HG02798 (cell line): ENCODE data around the gene LHFPL3.
"Not testable (repeated sequence)": the region's sequence is repeated elsewhere in the genome, so short reads cannot be mapped to it uniquely, and the experiment has no call there.

Experiments used
- ATAC-seq: cut with Tn5 transposase; IDR thresholded peaks from one replicate; pipeline ENCODE4 v1.9.1; 2021; ENCODE audit warnings: mild to moderate bottlenecking; ENCODE audit not compliant: unreplicated experiment, poor library complexity

LHFPL3 gene

GRCh38 chr7:104563350-104563901 is 235.0 kb downstream of the LHFPL3 start:
- ATAC-seq: not testable (repeated sequence)

- ATAC-seq: no peak
These were observed 241.3 kb downstream of the LHFPL3 start for GRCh38 chr7:104569751-104570150.

- ATAC-seq: no peak
These were observed 244.2 kb downstream of the LHFPL3 start for GRCh38 chr7:104572554-104572953.

DNA sequence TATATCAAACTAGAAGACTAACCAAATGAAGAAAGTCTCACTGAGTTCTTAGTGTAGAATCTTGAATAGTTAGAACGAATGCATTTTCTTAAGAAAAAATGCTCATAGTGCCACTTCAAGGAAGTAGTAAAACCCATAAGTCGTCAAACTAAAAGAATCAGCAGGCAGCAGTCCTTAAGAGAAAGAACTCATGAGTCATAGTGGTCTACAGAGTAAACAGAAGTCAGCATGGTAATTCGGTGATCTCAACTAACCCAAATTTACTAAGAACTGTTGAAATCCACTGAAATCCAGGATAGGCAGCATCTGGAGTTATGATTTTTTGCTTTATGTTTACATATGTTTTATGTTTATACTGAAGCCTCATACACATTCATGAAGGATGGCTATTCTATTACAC is 256.2 kb downstream of the LHFPL3 start:
- no peak for ATAC-seq

GRCh38 chr7:104595591-104595990 is 267.2 kb downstream of the LHFPL3 start:
- ATAC-seq: not testable (repeated sequence)

DNA sequence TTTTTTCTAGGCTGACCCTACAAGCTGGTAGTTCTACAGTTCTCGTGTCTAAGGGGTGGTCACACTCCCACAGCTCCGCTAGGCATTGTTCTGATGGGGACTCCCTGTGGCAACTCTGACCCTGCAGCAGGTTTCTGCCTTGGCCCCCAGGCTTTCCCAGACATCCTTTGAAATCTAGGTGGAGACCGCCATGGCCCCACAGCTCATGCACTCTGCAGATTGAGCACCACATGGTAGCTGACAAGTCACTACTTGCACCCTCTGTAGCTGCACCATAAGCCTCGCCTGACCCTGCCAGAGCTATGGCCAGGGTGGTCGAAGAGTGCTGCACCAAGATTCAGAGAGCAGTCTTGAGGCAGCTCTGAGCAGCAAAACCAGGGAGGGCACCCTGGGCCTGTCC is 275.6 kb downstream of the LHFPL3 start:
- ATAC-seq: no peak

GRCh38 chr7:104604706-104605105 is 276.3 kb downstream of the LHFPL3 start:
- no peak for ATAC-seq

DNA sequence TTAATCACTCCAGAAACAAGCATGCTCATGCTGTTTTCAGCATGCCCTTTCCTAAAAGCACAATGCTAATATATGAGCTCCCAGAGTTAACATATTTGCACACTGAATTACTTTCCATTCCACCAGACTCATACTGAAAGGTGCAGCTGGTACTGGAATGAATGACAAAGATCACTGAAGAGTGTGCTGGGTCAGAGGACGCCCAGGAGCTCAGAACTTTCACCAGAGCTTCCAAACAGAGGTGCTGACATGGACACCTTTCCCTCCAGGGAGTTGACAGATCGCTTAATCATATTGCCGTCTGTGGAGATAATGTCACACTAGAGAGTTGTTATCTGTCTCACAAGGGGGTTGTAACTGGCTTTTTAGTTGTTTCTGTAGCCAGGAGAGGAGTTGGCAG is 292.9 kb downstream of the LHFPL3 start:
- no peak for ATAC-seq

- ATAC-seq: no peak
These were observed 297.6 kb downstream of the LHFPL3 start for GRCh38 chr7:104625956-104626355.

- ATAC-seq: no peak
These were observed 299.1 kb downstream of the LHFPL3 start for GRCh38 chr7:104627516-104627915.

DNA sequence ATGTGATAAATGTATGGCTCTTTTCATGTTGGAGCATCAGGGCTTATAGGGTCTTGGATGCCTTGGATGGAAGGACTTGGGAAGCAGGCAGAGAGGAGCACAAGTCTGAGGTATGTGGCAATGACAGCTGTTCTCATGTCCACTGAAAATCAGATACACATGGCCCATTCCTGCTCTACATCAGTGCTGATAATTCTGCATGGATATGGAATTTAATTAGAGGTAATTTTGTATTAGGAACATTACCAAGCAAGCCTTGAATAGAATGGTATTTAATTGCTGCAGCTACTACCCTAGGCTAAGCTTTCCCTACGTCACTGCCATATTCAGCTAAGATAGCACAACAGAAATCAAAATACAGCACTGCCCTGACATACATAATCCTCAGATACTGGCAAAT is 299.6 kb downstream of the LHFPL3 start:
- no peak for ATAC-seq

DNA sequence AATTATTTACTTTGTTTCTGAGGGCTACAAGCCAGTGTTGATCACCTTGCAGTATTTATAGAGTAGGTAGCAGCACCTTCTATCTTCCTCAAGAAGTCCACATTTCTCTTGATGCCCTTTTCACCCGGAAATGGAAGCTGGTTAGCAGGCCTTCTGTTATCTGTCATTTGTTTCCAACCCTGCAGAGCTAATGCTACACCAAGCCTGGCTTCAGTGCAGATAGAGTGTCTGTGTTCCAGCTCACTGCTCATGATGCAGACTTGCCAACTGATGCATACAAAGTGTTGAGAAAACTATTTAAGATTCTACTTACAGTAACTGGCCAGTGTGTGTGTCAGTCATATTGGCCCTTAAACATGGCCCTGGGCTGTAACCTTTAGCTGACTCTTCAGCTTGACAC is 301.0 kb downstream of the LHFPL3 start:
- no peak for ATAC-seq

DNA sequence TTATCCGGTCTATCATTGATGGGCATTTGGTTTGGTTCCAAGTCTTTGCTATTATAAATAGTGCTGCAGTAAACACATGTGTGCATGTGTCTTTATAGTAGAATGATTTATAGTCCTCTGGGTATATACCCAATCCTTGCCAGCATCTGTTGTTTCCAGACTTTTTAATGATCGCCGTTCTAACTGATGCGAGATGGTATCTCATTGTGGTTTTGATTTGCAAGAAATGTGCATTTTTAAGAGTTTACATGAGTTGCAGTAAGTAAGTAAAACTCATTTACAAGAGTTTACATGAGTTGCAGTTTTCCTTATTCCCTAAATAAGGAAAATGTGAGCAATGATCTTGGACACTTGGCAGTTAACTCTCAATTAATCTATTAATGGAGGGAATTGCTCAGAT is 312.1 kb downstream of the LHFPL3 start:
- ATAC-seq: no peak

GRCh38 chr7:104642560-104642959 is 314.2 kb downstream of the LHFPL3 start:
- ATAC-seq: no peak

GRCh38 chr7:104643587-104644217 is 315.3 kb downstream of the LHFPL3 start:
- ATAC-seq: no peak

DNA sequence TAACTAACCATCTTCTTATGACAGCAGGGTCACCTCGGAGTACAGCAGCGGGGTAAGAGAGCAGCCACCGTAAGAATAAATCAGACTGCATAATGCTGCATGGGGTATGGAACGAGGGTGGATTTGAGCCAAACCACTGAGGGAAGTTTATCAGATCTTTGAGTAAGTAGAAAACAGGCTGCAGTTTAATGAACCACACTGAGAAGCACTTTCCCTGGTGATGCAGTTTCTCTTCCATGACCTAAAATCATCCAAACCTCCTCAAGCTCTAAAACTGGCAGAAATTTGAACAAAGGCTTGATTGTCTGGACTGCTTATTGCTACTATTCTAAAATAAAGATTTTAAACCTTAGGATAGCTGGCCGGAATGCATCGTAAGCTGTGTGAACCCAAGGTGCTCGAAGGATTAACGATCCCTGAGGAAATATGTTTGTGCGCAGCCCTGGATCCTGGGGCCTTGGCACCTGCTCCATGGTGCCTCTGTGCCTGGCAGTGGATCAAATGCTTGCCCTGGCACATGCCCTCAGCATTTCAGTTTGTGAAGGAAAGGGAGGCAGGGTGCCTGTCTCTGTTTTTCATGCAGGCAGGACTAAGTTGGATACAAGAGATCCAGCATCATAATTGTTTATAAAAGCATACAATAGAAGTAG is 322.7 kb downstream of the LHFPL3 start:
- ATAC-seq: no peak

- no peak for ATAC-seq
These were observed 324.0 kb downstream of the LHFPL3 start for GRCh38 chr7:104652434-104652833.

- ATAC-seq: no peak
These were observed 324.5 kb downstream of the LHFPL3 start for GRCh38 chr7:104652865-104653264.

DNA sequence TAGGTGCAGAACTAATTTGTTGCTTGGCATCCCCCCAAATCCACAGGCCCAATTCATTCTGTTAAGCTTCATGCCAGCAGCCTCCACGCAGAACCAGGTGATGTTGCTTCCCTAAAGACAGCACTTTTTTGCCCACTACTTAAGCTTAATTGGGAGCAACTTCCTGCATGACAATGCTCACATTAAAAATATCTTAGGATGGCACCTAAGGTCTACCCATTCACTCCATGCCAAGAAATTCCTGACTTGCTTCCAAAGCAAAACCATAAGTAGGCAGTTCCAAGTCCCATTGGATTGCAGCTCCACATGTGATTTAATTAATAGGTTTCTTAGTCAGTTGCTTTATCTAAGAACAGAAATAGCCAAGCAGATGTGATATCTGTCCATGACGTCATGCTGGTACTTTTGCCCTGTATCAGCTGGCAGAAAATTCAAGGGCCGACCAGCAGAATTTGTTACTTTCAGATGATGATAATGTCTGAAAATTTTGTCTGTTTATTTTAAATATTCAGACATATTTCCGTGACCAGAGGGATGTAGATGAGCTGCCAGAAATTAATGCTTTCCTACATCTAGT is 325.5 kb downstream of the LHFPL3 start:
- no peak for ATAC-seq

- ATAC-seq: no peak
These were observed 327.2 kb downstream of the LHFPL3 start for GRCh38 chr7:104655592-104655991.

GRCh38 chr7:104656467-104656866 is 328.1 kb downstream of the LHFPL3 start:
- no peak for ATAC-seq

- no peak for ATAC-seq
These were observed 328.7 kb downstream of the LHFPL3 start for GRCh38 chr7:104657134-104657533.
